Upper lobe of right lung (tissue), 1 donor: ENCODE data around the gene CFL1. TPM values are rescaled to one million over a fixed set of nuclear protein-coding genes. Genes with fewer than 3 reads are reported as not detected.
A peak's percentile ranks its signal among the peaks of the same experiment; 100 is the strongest.

Experiments
- ATAC-seq: fragments of 200-7000 bp; cut with Tn5 transposase; one replicate; pipeline ENCODE4 v1.9.1; 2020; ENCODE audit warnings: mild to moderate bottlenecking, moderate library complexity
- DNase-seq: peaks from one replicate; pipeline ENCODE4 v3.0.0-alpha.2; 2020
- H3K27ac ChIP-seq: fragments of 200-600 bp; one replicate; pipeline ENCODE4 v1.8.0; 2022
- H3K27me3 ChIP-seq: fragments of 200-600 bp; one replicate; pipeline ENCODE4 v1.8.0; 2022; ENCODE audit warnings: mild to moderate bottlenecking
- H3K36me3 ChIP-seq: fragments of 200-600 bp; one replicate; pipeline ENCODE4 v1.8.0; 2022
- H3K4me1 ChIP-seq: fragments of 200-600 bp; one replicate; pipeline ENCODE4 v1.8.0; 2022
- H3K4me3 ChIP-seq: fragments of 200-600 bp; one replicate; pipeline ENCODE4 v1.8.0; 2022; ENCODE audit warnings: mild to moderate bottlenecking
- H3K9me3 ChIP-seq: fragments of 200-600 bp; one replicate; pipeline ENCODE4 v1.8.0; 2022
- CTCF ChIP-seq: fragments of 200-600 bp; IDR thresholded peaks from one replicate; pipeline ENCODE4 v1.8.0; 2022; ENCODE audit warnings: antibody characterized with exemption
- intact Hi-C: fragments of 100-400 bp; cut with DNase I; formaldehyde crosslinking; loops from one replicate; pipeline ENCODE4 v1.11.0; 2022
- total RNA-seq: library from RNA; stranded (reverse); fragmentation: NEBNext Ultra II Directional; extraction: Animal tissue kit (Norgen Biotek cat#: 25700); gene quantifications from one replicate; pipeline ENCODE4 v1.2.1, GENCODE V29; 2021
- donor health status: DM: no; HTN: yes; CAD: no; lungs with severe emphysema.

Gene CFL1
- total RNA-seq, 1 donor from 2014 or later = 608 TPM

DNA sequence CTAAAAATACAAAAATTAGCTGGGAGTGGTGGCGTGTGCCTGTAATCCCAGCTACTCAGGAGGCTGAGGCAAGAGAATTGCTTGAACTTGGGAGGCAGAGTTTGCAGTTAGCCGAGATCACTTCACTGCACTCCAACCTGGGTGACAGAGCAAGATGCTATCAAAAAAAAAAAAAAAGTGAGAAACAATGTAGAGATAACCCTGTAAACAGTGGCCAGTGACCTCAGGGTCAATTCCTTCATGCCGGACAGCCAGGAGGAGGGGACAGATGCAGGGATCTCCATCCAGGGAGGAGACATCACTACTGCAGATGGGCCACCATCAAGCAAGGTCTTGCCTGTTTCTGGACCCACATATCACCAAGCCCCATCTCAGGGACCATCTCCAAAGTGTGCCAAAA lies 10.2 kb downstream of the CFL1 start:
- ATAC-seq (no peak), DNase-seq (no peak)
- intact Hi-C loops = no loop called here
- H3K36me3 ChIP-seq = peaks cover 13% of the 10 kb centered on the region
- no peak overlapping the region for H3K4me3 ChIP-seq
- H3K27ac ChIP-seq = no peak overlapping the region
- no peaks in the 10 kb centered on the region for H3K9me3 ChIP-seq
- H3K4me1 ChIP-seq = no peaks in the 10 kb centered on the region
- no peaks in the 10 kb centered on the region for H3K27me3 ChIP-seq
- TF ChIP-seq CTCF = no peak

GRCh38 chr11:65844231-65844872 lies 13.6 kb downstream of the CFL1 start:
- no peak overlapping the region for H3K27ac ChIP-seq
- H3K9me3 ChIP-seq = no peaks in the 10 kb centered on the region
- intact Hi-C loops = no loop called here
- H3K36me3 ChIP-seq = no peaks in the 10 kb centered on the region
- TF ChIP-seq CTCF = no peak
- no peak overlapping the region for H3K4me3 ChIP-seq
- H3K27me3 ChIP-seq = no peaks in the 10 kb centered on the region
- ATAC-seq = no peak
- no peak for DNase-seq
- no peaks in the 10 kb centered on the region for H3K4me1 ChIP-seq

- ATAC-seq (no peak), DNase-seq (no peak)
- Histone ChIP-seq H3K4me3 (no peak overlapping the region), H3K9me3 (no peaks in the 10 kb centered on the region), H3K36me3 (no peaks in the 10 kb centered on the region), H3K4me1 (no peaks in the 10 kb centered on the region), H3K27me3 (no peaks in the 10 kb centered on the region), H3K27ac (no peak overlapping the region)
- intact Hi-C loops = no loop called here
- TF ChIP-seq CTCF = no peak
Measured at GRCh38 chr11:65843811-65844210, 14.2 kb downstream of the CFL1 start.

DNA sequence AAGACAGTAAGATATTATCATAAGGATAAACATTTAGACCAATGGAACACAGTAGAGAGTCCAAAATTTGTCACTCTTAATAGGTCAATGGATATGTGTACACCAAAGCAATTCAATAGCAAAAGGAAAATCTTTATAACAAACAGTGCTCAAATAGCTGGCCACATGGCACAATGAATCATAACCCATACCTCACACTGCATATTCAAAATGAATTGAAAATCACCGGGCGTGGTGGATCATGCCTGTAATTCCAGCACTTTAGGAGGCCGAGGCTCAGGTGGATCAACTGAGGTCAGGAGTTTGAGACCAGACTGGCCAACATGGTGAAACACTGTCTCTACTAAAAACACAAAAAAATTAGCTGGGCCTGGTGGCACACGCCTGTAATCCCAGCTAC lies 15.8 kb downstream of the CFL1 start:
- Histone ChIP-seq H3K27me3 (no peaks in the 10 kb centered on the region), H3K36me3 (no peaks in the 10 kb centered on the region), H3K27ac (no peak overlapping the region), H3K4me3 (no peak overlapping the region), H3K9me3 (no peaks in the 10 kb centered on the region), H3K4me1 (no peaks in the 10 kb centered on the region)
- intact Hi-C loops = no loop called here
- DNase-seq (no peak), ATAC-seq (no peak)
- no peak for TF ChIP-seq CTCF

DNA sequence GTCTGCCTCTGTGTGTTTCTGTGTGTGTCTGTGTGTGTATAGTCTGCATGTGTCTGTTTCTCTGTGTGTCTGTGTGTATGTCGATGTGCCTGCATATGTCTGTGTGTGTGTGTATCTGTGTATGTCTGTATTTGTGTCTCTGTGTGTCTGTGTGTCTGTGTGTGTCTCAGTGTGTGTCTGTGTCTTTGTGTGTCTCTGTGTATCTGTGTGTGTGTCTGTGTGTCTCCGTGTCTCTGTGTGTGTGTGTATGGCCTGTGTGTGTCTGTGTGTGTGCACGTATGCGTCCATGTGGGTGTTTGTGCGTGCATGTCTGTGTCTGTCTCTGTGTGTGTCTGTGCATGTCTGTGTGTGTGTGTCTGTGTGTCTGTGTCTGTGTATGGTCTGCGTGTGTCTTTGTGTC lies 23.8 kb downstream of the CFL1 start:
- Histone ChIP-seq H3K4me3 (peak overlapping the region; percentile 60), H3K4me1 (peaks cover 11% of the 10 kb centered on the region), H3K27me3 (no peaks in the 10 kb centered on the region), H3K9me3 (no peaks in the 10 kb centered on the region), H3K36me3 (no peaks in the 10 kb centered on the region), H3K27ac (no peak overlapping the region)
- intact Hi-C loops = no loop called here
- ATAC-seq = no peak
- no peak for DNase-seq
- no peak for TF ChIP-seq CTCF
